Skeletal muscle cell (primary cell): ENCODE measurements around the gene SLC2A11.
A peak's percentile ranks its signal among the peaks of the same experiment; 100 is the strongest.

Experiments
- DNase-seq: peaks from one replicate; pipeline ENCODE4 v3.0.0-alpha.2; 2010; ENCODE audit warnings: low read depth
- H3K4me3 ChIP-seq: 2 replicates; pipeline ENCODE4 v1.5.1; 2011; ENCODE audit warnings: low read depth, mild to moderate bottlenecking, control low read depth, low read length, moderate library complexity

SLC2A11 gene

GRCh38 chr22:23831261-23831660 is 26.4 kb upstream of the SLC2A11 start:
- no peak for DNase-seq
- no peak overlapping the region for H3K4me3 ChIP-seq

- H3K4me3 ChIP-seq = no peak overlapping the region
- DNase-seq = no peak
Measured at GRCh38 chr22:23831781-23832180, 25.9 kb upstream of the SLC2A11 start.

GRCh38 chr22:23832226-23833016 is 25.3 kb upstream of the SLC2A11 start:
- DNase-seq = no peak
- H3K4me3 ChIP-seq = no peak overlapping the region

- DNase-seq = no peak
Measured at GRCh38 chr22:23833017-23833751, 24.5 kb upstream of the SLC2A11 start.

GRCh38 chr22:23833911-23834317 is 23.8 kb upstream of the SLC2A11 start:
- DNase-seq = no peak
- H3K4me3 ChIP-seq = no peak overlapping the region

More at GRCh38 chr22:23833017-23833751, 24.5 kb upstream of the SLC2A11 start:
- no peak overlapping the region for H3K4me3 ChIP-seq

GRCh38 chr22:23834406-23834792 is 23.3 kb upstream of the SLC2A11 start:
- no peak overlapping the region for H3K4me3 ChIP-seq
- no peak for DNase-seq

- H3K4me3 ChIP-seq = no peak overlapping the region
- no peak for DNase-seq
Measured at GRCh38 chr22:23834793-23835483, 22.7 kb upstream of the SLC2A11 start.

- DNase-seq = no peak
- H3K4me3 ChIP-seq = no peak overlapping the region
Measured at GRCh38 chr22:23835484-23836144, 22.1 kb upstream of the SLC2A11 start.

- DNase-seq = no peak
- no peak overlapping the region for H3K4me3 ChIP-seq
Measured at GRCh38 chr22:23836281-23836680, 21.4 kb upstream of the SLC2A11 start.

GRCh38 chr22:23836692-23837495 is 20.8 kb upstream of the SLC2A11 start:
- no peak for DNase-seq
- no peak overlapping the region for H3K4me3 ChIP-seq

- no peak for DNase-seq
- H3K4me3 ChIP-seq = no peak overlapping the region
Measured at GRCh38 chr22:23837496-23837859, 20.2 kb upstream of the SLC2A11 start.

GRCh38 chr22:23837911-23838680 is 19.6 kb upstream of the SLC2A11 start:
- peak overlapping the region; percentile 45 for H3K4me3 ChIP-seq
- no peak for DNase-seq

GRCh38 chr22:23838681-23839468 is 18.8 kb upstream of the SLC2A11 start, which contains the start of gene DERL3:
Gene DERL3 (minus strand): TSS chr22:23839006. CDS start chr22:23838987, 19 bp downstream.
- peak within 1 kb of the TSS; percentile 45 for H3K4me3 ChIP-seq
- DNase-seq = peak; percentile 93

GRCh38 chr22:23840026-23840425 is 17.6 kb upstream of the SLC2A11 start:
- H3K4me3 ChIP-seq = no peak overlapping the region
- no peak for DNase-seq

GRCh38 chr22:23841292-23841691 is 16.4 kb upstream of the SLC2A11 start:
- no peak for DNase-seq
- H3K4me3 ChIP-seq = no peak overlapping the region

- no peak for DNase-seq
- no peak overlapping the region for H3K4me3 ChIP-seq
Measured at GRCh38 chr22:23841736-23842445, 15.8 kb upstream of the SLC2A11 start.

GRCh38 chr22:23842599-23842998 is 15.1 kb upstream of the SLC2A11 start:
- no peak overlapping the region for H3K4me3 ChIP-seq
- no peak for DNase-seq
